DMS153 treated with DMSO at 0.1 percent for 48 hours (cell line): Measurements from ENCODE around the gene WTAP.

Experiments
- DNase-seq: peaks from one replicate; lab custom pipeline; 2025; ENCODE audit not compliant: unreplicated experiment; lab: John Stamatoyannopoulos, UW

The WTAP gene

GRCh38 chr6:159800141-159800865 lies 73.0 kb downstream of the WTAP start, which contains the start of gene PNLDC1:
PNLDC1 (plus strand) TSS chr6:159800276; CDS start chr6:159800308, 32 bp downstream.
- no peak for DNase-seq

GRCh38 chr6:159801935-159802334 lies 74.6 kb downstream of the WTAP start:
- no peak for DNase-seq

- DNase-seq: no peak
Observed at GRCh38 chr6:159804504-159804903, 77.2 kb downstream of the WTAP start.

- DNase-seq: no peak
Observed at GRCh38 chr6:159805440-159806020, 78.2 kb downstream of the WTAP start.
